HG03280 (cell line): Measurements from ENCODE around the gene RAD23A.
"Not testable (repeated sequence)": the region's sequence is repeated elsewhere in the genome, so short reads cannot be mapped to it uniquely, and the experiment has no call there.

ENCODE experiments used
- ATAC-seq: cut with Tn5 transposase; IDR thresholded peaks from one replicate; pipeline ENCODE4 v1.9.1; 2021; ENCODE audit warnings: mild to moderate bottlenecking, moderate library complexity; ENCODE audit not compliant: unreplicated experiment

Gene RAD23A

GRCh38 chr19:12937927-12938778 lies 7.5 kb upstream of the RAD23A start, which contains the start of gene CALR:
CALR (plus strand) TSS chr19:12938609; CDS start chr19:12938680, 71 bp downstream.
- ATAC-seq: peak; percentile 88

GRCh38 chr19:12938779-12939601 lies 6.7 kb upstream of the RAD23A start:
- peak; percentile 1 for ATAC-seq

GRCh38 chr19:12939975-12940423 lies 5.7 kb upstream of the RAD23A start:
- no peak for ATAC-seq

GRCh38 chr19:12940897-12941296 lies 4.8 kb upstream of the RAD23A start:
- no peak for ATAC-seq

- no peak for ATAC-seq
Measured at GRCh38 chr19:12943437-12944044, 2.1 kb upstream of the RAD23A start.

- no peak for ATAC-seq
Measured at GRCh38 chr19:12944104-12944674, 1.5 kb upstream of the RAD23A start.

GRCh38 chr19:12946092-12946721 lies 545 bp downstream of the RAD23A start:
- ATAC-seq: peak; percentile 36

GRCh38 chr19:12946731-12947496 lies 1.3 kb downstream of the RAD23A start:
- ATAC-seq: no peak

- ATAC-seq: no peak
Measured at GRCh38 chr19:12947702-12948611, 2.3 kb downstream of the RAD23A start.

GRCh38 chr19:12948612-12949362 lies 3.1 kb downstream of the RAD23A start:
- no peak for ATAC-seq

- ATAC-seq: no peak
Measured at GRCh38 chr19:12949363-12950283, 4.0 kb downstream of the RAD23A start.

- ATAC-seq: not testable (repeated sequence)
Measured at GRCh38 chr19:12952050-12952449, 6.4 kb downstream of the RAD23A start.

- no peak for ATAC-seq
Measured at GRCh38 chr19:12952488-12953137, 7.0 kb downstream of the RAD23A start.

- no peak for ATAC-seq
Measured at GRCh38 chr19:12953138-12953798, 7.6 kb downstream of the RAD23A start.

- ATAC-seq: no peak
Measured at GRCh38 chr19:12953799-12954611, 8.3 kb downstream of the RAD23A start.
